Endothelial cell of umbilical vein (primary cell): ENCODE data around the gene ACSF3. TPM values are rescaled to one million over a fixed set of nuclear protein-coding genes. Genes with fewer than 3 reads are reported as not detected.

Experiments used
- BruUV-seq: library from RNA; stranded (reverse); fragments of 400-500 nt; replicated peaks from 2 replicates; lab custom pipeline; 2021; lab: Mats Ljungman, UMichigan
- CTCF ChIA-PET: fragments of 300-600, 350-600 bp; sonication (Branson Sonifier 250); formaldehyde crosslinking; loops from one replicate; lab custom pipeline; 2021; ENCODE audit warnings: antibody characterized with exemption, inconsistent platforms; lab: Charles Lee
- POLR2A ChIA-PET: fragments of 300-600, 350-600 bp; sonication (Branson Sonifier 250); formaldehyde crosslinking; loops from one replicate; lab custom pipeline; 2021; ENCODE audit warnings: antibody characterized with exemption, inconsistent platforms; lab: Charles Lee
- DNase-seq: peaks from one replicate; pipeline ENCODE4 v3.0.0-alpha.2; 2011; ENCODE audit warnings: low read depth, low spot score
- FAIRE-seq: peaks from 2 replicates; lab custom pipeline; 2011; peaks lifted over from hg19 to GRCh38; lab: Jason Lieb, UNC
- H2AFZ ChIP-seq: 2 replicates; pipeline ENCODE4 v1.6.0; 2012; ENCODE audit warnings: low read depth, low read length, control low read depth, inconsistent platforms
- H3K27ac ChIP-seq: 2 replicates; pipeline ENCODE4 v1.5.1; 2011; ENCODE audit warnings: low read depth, mild to moderate bottlenecking, control low read depth, low read length, moderate library complexity; ENCODE audit not compliant: insufficient read depth
- H3K27me3 ChIP-seq, 2 experiments: 2 replicates each; pipeline versions ENCODE4 v1.6.0 to v1.6.1; 2011; ENCODE audit warnings: low read length in 2 of 2, mixed read lengths in 1 of 2; ENCODE audit not compliant: control insufficient read depth in 2 of 2, insufficient read depth in 2 of 2
- H3K36me3 ChIP-seq, 2 experiments: 2 replicates in 1 of 2; 3 replicates in 1 of 2; pipeline ENCODE4 v1.5.1; 2011; ENCODE audit warnings: low read length in 2 of 2, mild to moderate bottlenecking in 1 of 2, moderate library complexity in 1 of 2; ENCODE audit not compliant: control insufficient read depth in 2 of 2, insufficient read depth in 2 of 2; ENCODE audit errors: extremely low read depth in 1 of 2
- H3K4me1 ChIP-seq: 3 replicates; pipeline ENCODE4 v1.5.1; 2011; ENCODE audit warnings: mild to moderate bottlenecking, low read length; ENCODE audit not compliant: control insufficient read depth, insufficient read depth; ENCODE audit errors: extremely low read depth
- H3K4me2 ChIP-seq: 2 replicates; pipeline ENCODE4 v1.6.1; 2011; ENCODE audit warnings: low read length, control low read depth, mixed read lengths; ENCODE audit not compliant: insufficient read depth
- H3K4me3 ChIP-seq, 3 experiments: fragments of 200-600 bp in 1 of 3; sonication (generic), shearing (Covaris generic) in 1 of 3; replicated peaks in 1 of 3; 2 replicates each; pipeline ENCODE4 v1.5.1; 2011 to 2016; ENCODE audit warnings: control low read depth in 3 of 3, low read length in 3 of 3, mild to moderate bottlenecking in 2 of 3, inconsistent platforms in 1 of 3, low read depth in 1 of 3, moderate library complexity in 1 of 3; ENCODE audit not compliant: insufficient read depth in 1 of 3
- H3K79me2 ChIP-seq: 2 replicates; pipeline ENCODE4 v1.6.0; 2012; ENCODE audit warnings: low read length, inconsistent platforms; ENCODE audit not compliant: control insufficient read depth, insufficient read depth
- H3K9ac ChIP-seq: replicated peaks from 2 replicates; pipeline ENCODE3; 2011; ENCODE audit warnings: low read length, control low read depth; ENCODE audit not compliant: insufficient read depth; ENCODE audit errors: extremely low read depth
- H3K9me1 ChIP-seq: replicated peaks from 3 replicates; pipeline ENCODE4 v1.6.0; 2011; ENCODE audit warnings: mild to moderate bottlenecking, low read length; ENCODE audit not compliant: control insufficient read depth, insufficient read depth; ENCODE audit errors: extremely low read depth
- H3K9me3 ChIP-seq: replicated peaks from 2 replicates; pipeline ENCODE4 v1.5.1; 2012; ENCODE audit warnings: low read length, inconsistent platforms; ENCODE audit not compliant: control insufficient read depth, insufficient read depth
- H4K20me1 ChIP-seq: replicated peaks from 2 replicates; pipeline ENCODE3; 2011; ENCODE audit warnings: mild to moderate bottlenecking, low read length; ENCODE audit not compliant: control insufficient read depth, insufficient read depth; ENCODE audit errors: extremely low read depth
- CTCF ChIP-seq, 2 donors: IDR thresholded peaks; 1 replicate in 1 of 2; 2 replicates in 1 of 2; pipeline ENCODE4 v1.5.1; 2011; ENCODE audit warnings: low read length in 2 of 2, mild to moderate bottlenecking in 2 of 2, moderate library complexity in 2 of 2, control low read depth in 1 of 2, inconsistent platforms in 1 of 2, low read depth in 1 of 2; ENCODE audit not compliant: insufficient read depth in 1 of 2; ENCODE audit errors: extremely low read depth in 1 of 2
- EZH2 ChIP-seq: IDR thresholded peaks from 2 replicates; pipeline ENCODE4 v1.6.1; 2012; ENCODE audit warnings: borderline replicate concordance, low read depth, mild to moderate bottlenecking, moderate library complexity, low read length, inconsistent platforms; ENCODE audit not compliant: severe bottlenecking
- FOS ChIP-seq: IDR thresholded peaks from 2 replicates; pipeline ENCODE4 v1.6.1; 2011; ENCODE audit warnings: mild to moderate bottlenecking, low read length, moderate library complexity, borderline replicate concordance; ENCODE audit not compliant: insufficient read depth
- GATA2 ChIP-seq: IDR thresholded peaks from 2 replicates; pipeline ENCODE4 v1.7.0; 2011; ENCODE audit warnings: low read depth, mild to moderate bottlenecking, moderate library complexity, mixed read lengths, low read length; ENCODE audit not compliant: insufficient read length, insufficient read depth
- JUN ChIP-seq: IDR thresholded peaks from 2 replicates; pipeline ENCODE4 v1.6.1; 2011; ENCODE audit warnings: borderline replicate concordance, low read depth; ENCODE audit not compliant: insufficient read length, insufficient read depth
- MAX ChIP-seq: IDR thresholded peaks from 2 replicates; pipeline ENCODE4 v1.6.1; 2011; ENCODE audit not compliant: insufficient read depth, insufficient read length
- MYC ChIP-seq: IDR thresholded peaks from one replicate; pipeline ENCODE4 v1.6.1; 2011; ENCODE audit warnings: mild to moderate bottlenecking, low read depth, low read length
- POLR2A ChIP-seq: IDR thresholded peaks from 2 replicates; pipeline ENCODE4 v1.6.1; 2012; ENCODE audit warnings: low read depth, mild to moderate bottlenecking, control low read depth, low read length
- POLR2AphosphoS5 ChIP-seq: IDR thresholded peaks from 2 replicates; pipeline ENCODE4 v1.6.1; 2012; ENCODE audit warnings: low read depth, mild to moderate bottlenecking, control low read depth, low read length, moderate library complexity; ENCODE audit not compliant: insufficient read depth
- dilution Hi-C: fragments of 300-500 bp; cut with MboI; formaldehyde crosslinking; loops from one replicate; pipeline ENCODE4 v1.15.0; 2019; ENCODE audit warnings: low sequenced_read_pairs; ENCODE audit not compliant: extremely low pct_ligation_motif_present
- intact Hi-C: fragments of 100-400 bp; cut with micrococcal nuclease; formaldehyde crosslinking; loops from one replicate; pipeline ENCODE4 v1.10.0; 2022
- polyA plus RNA-seq, 4 experiments: library from polyadenylated mRNA; depleted of rRNA in 3 of 4; stranded (reverse) in 3 of 4; unstranded in 1 of 4; fragments of >200 nt; gene quantifications; 2 replicates each; pipeline versions ENCODE4 v1.2.1 to v1.2.3, GENCODE V29; 2011 to 2012; ENCODE audit warnings: missing spikeins in 1 of 4
- total RNA-seq: library from RNA; stranded (reverse); gene quantifications from 2 replicates; pipeline ENCODE4 v1.2.3, GENCODE V29; 2021

ACSF3 gene
- total and polyA plus RNA-seq, 2 donors (not counting 3 experiments of a cell fraction or from before 2014, with no cell fraction given) = 18.6 to 33.2 TPM

- Histone ChIP-seq H3K27me3 (no peaks in the 10 kb centered on the region), H3K4me2 (no peak overlapping the region), H3K9me3 (no peaks in the 10 kb centered on the region), H2AFZ (no peak overlapping the region), H3K4me3 (no peak overlapping the region), H3K79me2 (no peaks in the 10 kb centered on the region), H3K4me1 (no peaks in the 10 kb centered on the region), H3K27ac (peak overlapping the region; percentile 3), H4K20me1 (no peaks in the 10 kb centered on the region), H3K36me3 (peaks cover 0 to 32% of the 10 kb centered on the region in 2 experiments), H3K9me1 (no peaks in the 10 kb centered on the region), H3K9ac (no peak overlapping the region)
- ChIA-PET CTCF (no interaction called here), POLR2A (no interaction called here)
- no peak for TF ChIP-seq POLR2A
- no peak for TF ChIP-seq MAX
- TF ChIP-seq EZH2 = no peak
- TF ChIP-seq POLR2AphosphoS5 = no peak
- no peak for TF ChIP-seq CTCF (IDR thresholded peaks at IDR 0.05; ENCODE audit: extremely low read depth in 1 of 2, insufficient read depth in 1 of 2, low read depth in 1 of 2, low read length in 2 of 2)
- TF ChIP-seq FOS = no peak
- TF ChIP-seq GATA2 = no peak
- no peak for TF ChIP-seq JUN
- no peak for TF ChIP-seq MYC
- FAIRE-seq (no peak), DNase-seq (no peak)
- intact Hi-C loops = no loop called here
- no TSS peak for BruUV-seq
- dilution Hi-C loops = no loop called here
These were observed 20.7 kb downstream of the ACSF3 start for GRCh38 chr16:89114159-89114981.
